Stimulated activated CD8-positive, alpha-beta memory T cell treated with anti-CD3 and anti-CD28 coated beads, Interleukin-7, amount 100 ng/mL, for 24 hours (primary cell): ENCODE results near the gene DCUN1D5.

Experiments used
- DNase-seq: peaks from one replicate; pipeline ENCODE4 v3.0.0-alpha.2; 2020; ENCODE audit warnings: low read depth

DCUN1D5 gene

DNA sequence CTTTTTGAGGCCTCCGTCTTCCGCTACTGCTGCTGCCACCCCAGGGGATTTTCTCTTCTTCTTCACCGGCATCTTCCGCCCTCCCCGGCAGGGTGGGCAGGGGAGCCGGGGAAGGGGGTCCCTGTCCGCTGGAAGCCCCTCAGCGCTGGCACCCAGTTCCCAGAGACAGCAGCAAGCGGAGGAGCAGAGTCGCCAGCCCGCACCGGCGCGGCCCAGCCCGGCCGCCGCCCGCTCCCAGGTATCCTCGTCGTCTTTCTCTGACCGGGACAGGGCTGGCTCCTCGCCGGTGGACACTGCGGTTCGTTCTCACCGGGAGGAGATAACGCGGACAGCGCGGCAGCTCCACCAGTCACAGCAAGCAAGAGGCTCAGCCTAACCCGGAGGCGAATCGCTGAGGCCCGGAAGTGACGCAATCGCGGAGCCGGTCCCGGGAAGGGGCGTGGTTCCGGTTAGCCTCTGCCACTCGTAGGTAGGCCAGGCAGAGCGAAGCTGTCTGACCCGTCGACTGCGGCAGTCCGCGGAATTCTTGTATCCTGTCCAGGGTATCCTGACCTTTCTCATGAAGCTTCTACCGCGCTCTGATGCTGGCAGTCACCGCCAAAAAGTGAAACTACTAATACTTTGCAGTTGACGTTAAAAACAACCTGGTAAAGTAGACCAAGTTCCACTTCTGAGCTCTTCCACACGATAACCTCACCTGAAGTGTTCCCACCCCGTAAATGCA, at the start of gene DCUN1D5:
Gene DCUN1D5, minus strand, starts transcription at position 360 of the 724 bp plus-strand sequence. Its CDS starts 288 bp downstream, at position 72.
- peak; percentile 91 for DNase-seq

DNA sequence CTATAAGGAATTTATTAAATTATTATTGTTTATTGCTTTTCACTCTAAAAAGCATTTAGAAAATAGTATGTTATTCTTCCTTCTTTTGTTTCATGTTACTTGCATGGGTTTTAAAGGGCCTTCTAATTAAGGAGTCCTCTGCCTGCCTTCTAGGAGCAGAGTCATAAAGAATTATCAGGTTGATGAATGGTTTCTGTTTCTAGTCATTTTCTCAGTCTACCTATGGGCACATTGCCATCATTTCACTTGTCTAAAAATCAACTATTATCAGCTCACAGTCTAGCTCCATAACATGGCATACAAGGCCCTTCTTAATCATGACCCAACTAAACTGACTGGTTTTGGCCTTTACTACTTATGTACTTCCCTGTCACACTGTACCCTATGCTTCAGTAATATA, 33.5 kb upstream of the DCUN1D5 start:
- DNase-seq: no peak

DNA sequence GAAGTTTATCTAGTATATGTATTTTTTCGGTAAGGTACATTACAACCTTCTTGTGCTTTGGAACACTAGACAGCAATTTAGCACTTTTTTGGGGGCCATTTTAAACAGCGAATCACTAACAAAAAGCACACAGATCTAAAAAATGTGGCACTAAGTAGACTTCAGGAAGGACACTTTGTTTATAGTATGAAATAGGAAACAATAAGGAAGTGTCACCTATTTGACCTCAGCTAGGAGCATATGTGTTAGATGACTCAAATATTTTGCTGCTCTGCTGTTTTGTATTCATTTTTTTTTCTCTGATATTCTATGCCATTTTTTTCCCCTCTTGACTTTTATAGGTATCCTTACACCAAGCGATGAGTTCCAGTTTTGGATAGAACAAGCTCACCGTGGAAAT, 22.9 kb upstream of the DCUN1D5 start:
- no peak for DNase-seq

DNA sequence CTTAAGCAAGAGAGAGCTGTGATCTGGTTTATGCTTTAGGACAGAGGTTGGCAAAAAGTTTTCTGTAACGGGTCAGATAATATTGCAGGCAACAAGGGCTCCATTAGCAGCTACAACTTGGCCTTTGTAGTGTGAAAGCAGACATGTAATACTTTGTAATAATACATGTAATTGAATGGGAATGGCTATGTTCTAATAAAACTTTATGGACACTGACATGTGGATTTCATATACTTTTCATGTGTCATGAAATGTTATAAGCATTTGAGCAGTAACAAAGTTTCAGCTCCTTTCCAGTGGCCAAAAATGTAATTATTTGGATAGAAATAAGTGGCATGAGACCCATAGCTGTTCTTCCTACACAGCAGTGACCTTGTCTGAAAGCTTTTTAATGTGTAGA, 20.4 kb upstream of the DCUN1D5 start:
- no peak for DNase-seq

DNA sequence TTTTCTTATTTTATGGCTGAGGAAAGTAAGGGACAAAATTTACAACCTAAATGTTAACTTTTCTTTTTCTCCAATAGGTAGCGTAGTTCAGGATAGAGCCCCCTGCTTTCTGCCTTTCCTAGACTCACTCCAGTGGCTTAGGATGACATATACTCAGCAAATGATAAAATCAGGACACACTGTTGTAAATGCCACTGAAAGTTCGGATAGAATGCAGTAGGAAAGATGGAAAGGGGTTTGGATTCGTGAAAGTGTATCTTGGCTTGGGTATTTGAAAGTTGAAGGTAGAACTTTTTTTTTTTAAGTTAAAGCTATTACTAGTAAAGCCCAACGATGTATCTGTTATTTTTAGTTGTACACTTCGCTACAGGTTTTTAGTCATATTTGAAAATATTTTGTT, 19.4 kb upstream of the DCUN1D5 start:
- no peak for DNase-seq

DNA sequence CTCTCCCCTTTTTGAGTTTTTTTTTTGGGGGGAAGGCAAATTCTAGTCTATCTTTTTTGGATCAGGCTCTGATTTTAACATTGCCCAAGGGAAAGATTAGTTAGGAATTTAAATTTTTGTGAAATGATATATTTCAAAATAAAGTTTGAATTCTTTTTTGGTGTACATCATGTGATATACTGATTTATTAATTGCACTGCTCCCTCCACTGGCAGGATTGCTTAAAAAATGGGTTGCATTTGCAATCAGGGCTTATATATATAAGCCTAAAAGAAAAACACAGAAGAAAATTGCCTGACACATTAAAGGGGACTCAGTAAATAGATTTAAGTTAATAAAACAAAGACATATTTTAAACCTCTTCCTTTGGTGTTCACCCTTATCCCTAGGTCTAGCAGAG, 18.4 kb upstream of the DCUN1D5 start:
- DNase-seq: no peak

DNA sequence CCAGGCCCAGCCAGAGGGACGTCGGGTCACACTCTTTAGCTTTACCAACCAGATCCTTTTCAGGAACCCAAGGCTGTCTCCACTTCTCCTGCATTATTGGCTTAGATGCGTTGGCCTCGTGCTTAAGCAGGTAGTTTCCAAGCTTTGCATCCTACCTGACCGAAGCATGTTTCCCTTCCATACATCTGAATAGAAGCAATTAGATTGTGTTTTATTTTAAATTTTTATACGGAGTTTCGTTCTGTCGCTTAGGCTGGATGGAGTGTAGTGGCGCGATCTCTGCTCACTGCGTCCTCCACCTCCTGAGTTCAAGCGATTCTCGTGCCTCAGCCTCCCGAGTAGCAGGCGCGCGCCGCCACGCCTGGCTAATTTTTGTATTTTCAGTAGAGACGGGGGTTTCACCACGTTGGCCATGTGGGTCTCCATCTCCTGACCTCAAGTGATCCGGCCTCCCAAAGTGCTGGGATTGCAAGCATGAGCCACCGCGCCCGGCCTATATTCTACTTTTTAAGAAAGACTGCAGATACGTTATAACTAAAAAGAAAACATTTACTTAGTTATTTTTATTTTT, 17.9 kb upstream of the DCUN1D5 start:
- no peak for DNase-seq

DNA sequence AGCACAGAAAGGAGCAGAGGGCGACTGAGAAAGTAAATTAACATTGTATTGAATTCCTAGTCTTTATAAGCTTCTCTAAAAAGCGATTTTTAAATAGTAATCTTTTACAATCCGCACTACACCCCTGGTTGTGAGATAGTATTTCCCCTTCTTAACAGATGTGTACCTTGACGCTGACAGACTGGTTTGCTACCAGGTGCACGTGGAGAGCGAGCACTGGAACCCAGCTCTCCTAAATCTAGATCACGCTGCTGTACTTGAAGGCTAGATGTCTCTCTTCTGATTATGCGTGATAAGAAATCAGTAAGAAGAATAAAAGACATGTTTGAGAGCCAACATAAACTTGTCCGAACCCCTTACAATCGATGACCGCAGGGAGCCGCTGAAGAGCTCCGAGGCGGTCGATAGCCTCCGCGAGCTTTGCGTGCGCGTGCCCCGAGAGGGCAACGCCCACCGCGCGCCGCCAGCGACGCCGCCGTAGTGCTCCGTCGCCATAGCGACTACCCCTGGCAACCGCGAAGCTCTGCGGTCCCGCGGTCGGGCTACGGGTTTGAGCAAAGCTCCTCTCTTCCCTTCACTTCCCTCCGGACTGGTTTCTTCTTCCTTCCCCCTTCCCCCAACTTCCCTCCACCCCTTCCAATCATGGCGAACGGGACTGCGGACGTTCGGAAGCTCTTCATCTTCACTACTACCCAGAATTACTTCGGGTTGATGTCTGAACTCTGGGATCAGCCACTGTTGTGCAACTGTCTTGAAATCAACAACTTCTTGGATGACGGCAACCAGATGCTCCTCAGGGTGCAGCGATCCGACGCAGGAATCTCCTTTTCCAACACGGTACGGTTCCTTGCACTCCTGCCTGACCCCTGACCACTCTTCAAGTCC, 17.2 kb upstream of the DCUN1D5 start, which contains the start of gene DYNC2H1:
Gene DYNC2H1, plus strand, starts transcription at position 494 of the 885 bp plus-strand sequence. Its CDS starts 149 bp downstream, at position 643.
- peak; percentile 67 for DNase-seq

DNA sequence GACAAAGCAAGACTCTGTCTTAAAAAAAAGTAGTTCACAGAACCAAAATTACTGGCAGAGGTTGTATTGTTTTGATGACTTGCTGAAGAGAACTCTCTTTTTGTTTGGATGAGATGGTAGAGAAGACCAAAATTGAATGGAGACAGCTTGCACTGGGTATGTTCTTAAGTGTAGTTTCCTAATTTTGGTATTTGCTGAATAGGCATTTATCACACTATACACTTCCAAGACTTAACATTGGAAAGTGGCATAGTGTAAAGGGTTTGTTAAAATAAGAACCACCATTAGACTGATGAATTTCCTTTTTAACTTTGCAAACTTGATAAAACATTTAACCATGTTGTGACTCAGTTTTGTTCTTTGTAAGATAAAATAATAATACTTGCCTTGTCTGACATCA, 5.3 kb upstream of the DCUN1D5 start:
- DNase-seq: no peak

DNA sequence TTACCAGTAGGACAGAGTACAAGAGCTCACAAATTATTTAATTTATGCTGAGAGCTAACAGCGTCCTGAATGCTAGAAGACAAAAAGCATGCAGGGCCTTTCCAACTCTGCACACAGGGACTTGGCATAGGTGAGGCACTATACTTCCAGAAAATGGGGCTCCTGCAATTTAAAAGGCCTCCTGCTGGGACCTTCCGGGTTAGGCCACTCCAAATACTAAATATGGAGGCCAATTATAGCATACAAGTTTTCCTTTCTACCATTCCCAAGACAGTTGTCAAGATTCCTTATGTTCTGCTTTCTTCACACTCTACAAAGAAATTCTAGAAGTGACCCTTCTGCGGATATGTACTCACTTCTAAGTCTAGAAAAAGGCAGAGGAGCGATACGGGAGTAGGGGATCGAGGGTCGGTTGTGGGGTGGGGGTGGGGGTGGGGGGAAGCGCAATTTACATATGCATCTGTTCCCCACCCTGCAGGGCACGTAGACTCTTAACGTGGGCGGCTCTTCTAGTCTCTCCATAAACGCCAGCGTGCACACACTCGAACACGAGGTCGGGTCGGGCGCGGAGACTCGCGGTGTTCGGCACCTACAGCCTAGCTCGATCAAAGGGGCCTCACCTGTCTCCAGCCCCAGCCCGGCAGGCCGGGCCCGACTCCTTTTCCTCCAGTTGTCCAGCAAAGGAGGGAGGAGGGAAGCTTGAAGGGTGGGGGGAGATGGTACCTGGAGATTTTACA, 728 bp downstream of the DCUN1D5 start:
- DNase-seq: peak; percentile 17

DNA sequence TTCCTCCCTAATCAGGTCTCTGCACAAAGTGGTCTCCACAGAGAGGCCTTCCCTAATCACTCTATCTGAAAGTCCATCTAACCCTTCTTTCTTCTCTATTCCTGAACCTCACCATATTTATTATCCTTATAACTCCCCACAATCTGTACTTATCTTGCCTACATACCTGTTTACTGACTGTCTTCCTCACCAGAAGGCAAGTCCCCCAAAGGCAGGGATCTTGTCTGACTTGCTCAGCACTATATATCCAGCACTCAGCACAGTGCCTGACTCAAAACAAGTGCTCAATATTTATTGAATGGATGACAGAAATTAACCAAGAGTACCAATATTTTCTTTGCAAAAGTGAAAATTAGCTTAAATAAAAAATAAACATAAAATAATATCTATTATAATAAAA, 5.5 kb downstream of the DCUN1D5 start:
- no peak for DNase-seq

DNA sequence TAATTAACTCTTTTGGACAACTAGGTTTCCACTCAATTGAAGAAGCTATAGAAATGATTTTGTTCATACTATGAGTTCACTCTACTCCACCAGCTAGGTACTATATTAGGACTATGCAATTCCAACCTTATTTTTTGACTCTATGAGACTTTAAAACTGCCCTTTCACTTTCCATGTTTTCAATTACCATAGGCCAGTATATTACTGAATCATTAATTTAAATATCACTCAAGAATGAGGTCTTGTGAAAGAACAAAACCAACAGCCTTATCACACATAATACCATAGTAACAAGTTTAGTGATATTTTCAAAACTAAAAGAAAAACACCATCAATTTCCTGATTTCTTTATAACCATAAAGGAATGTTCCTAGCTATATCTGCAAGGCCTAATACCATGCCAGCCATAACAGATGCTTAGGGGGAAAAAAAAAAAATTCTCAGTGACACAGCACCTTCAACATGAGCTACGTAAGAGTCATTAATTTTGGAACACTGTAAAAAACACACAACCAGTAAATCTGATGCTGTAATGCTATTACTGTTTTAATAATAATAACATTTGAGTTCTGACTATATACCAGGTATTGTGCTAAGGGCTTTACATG, 6.1 kb downstream of the DCUN1D5 start:
- DNase-seq: no peak

DNA sequence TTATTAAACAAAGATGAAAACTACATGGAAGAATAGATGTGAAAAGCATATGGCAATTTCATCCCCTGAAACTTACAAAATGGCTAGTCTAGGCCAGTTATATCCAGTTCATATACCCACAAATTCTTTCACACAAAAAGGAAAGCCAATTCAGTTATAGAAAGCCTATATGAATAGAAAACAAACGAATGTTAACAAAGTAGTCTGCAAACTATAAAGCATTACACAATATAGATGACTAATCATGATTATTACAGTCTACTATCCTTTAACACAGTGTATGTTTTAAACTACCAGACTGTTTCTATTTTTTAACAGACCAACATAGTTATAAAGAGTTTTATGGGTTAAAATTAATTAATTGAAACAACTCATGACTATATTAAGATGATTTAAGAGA, 12.1 kb downstream of the DCUN1D5 start:
- DNase-seq: no peak

DNA sequence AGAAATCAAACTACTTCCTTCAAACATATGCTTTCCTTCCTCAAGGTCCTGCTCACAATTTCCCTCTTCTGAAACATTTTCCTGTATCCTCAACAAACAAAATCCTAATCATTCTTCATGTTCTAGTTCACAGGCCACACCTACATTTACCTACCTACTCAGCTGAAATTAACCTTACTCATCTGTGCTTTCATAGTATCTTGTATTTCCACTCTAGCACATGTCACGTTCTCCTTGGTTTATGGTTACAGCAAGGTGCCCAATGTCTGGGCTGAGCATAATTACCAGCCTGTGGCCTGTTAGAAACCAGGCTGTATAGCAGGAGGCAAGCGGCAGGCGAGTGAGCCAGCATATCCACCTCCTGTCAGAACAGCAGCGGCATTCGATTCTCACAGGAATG, 13.2 kb downstream of the DCUN1D5 start:
- DNase-seq: no peak

DNA sequence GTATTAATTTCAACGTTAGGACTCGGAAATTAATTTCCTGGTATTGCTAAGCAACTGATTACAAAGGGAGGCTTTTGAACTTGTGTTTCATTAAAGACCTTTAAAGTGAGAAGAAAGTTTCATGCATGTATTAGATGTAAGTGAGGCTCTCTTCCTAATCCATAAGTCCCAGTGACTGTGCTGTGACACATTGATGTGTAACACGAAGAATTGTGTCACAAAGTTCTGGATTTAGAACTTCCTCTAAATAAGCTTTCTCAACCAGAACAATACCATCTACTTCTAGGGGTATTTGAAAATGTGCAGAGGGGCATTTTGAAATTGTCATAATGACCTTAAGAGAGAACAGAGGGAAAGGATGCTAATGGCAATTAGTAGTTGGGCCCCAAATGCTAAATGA, 14.4 kb downstream of the DCUN1D5 start:
- DNase-seq: no peak

DNA sequence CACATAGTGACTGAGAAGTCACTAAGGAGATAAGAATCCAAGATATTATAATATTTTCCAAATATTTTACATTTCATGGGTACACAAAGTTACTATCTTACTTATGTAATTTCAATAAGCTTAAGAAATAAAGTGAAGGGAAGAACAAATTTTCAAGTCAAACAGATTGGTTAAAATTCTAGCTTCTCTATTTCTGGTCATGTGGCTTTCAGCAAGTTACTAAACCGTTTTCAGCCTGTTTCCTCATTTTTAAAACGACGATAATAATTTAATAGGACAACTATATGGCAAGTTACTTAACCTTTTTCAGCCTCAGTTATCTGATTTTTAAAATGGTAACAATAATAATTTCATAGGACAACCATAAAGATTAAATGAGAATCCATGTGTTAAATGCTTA, 15.6 kb downstream of the DCUN1D5 start:
- no peak for DNase-seq

DNA sequence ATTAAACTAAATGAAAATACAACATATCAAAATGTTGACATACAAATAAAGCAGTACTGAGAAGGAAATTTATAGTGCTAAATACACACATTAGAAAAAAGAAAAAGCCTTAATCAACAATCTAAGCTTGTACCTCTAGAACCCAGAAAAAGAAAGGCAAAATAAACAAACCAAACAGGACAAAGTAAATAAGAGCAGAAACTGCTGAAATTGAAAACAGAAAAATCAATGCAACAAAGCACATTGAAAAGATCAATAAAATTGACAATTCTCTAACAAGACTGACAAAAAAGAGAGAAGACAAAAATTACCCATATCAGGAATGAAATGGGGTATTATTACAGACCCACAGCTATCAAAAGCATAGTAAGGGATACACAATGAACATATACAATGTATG, 21.0 kb downstream of the DCUN1D5 start:
- no peak for DNase-seq

DNA sequence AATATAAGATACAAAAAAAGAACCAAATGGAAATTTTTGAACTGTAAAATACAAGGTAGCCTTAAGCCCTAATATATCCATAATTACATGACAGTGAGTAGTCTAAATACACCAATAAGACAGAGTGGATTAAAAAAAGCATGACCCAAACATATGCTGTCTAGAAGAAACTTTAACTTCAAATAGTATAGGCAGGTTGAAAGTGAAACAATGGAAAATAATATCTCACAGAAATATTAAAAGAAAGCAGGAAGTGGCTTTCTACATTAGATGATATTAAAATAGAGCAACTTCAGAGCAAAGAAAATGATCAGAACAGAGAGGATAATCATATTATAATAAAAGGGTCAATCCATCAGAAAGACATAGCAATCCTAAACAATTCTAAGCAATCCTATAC, 21.8 kb downstream of the DCUN1D5 start:
- DNase-seq: no peak

DNA sequence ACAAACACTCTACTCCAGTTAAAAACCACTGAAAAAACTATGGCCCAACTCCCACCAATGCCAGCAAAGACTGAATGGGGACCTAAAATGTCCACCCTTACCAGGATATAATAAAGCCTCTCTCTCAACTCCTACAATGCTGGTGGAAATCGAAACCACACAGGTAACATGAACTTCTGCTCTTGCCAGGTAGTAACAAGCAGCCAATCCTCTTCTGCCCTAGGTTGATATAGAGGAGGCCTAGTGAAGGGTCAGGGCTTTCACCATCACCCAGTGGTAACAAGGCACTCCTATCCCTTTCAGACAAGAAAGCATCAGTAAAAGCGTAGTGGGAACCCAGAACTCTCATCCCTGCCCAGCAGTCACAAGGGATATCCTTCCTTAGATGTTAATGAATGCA, 22.6 kb downstream of the DCUN1D5 start:
- DNase-seq: no peak

DNA sequence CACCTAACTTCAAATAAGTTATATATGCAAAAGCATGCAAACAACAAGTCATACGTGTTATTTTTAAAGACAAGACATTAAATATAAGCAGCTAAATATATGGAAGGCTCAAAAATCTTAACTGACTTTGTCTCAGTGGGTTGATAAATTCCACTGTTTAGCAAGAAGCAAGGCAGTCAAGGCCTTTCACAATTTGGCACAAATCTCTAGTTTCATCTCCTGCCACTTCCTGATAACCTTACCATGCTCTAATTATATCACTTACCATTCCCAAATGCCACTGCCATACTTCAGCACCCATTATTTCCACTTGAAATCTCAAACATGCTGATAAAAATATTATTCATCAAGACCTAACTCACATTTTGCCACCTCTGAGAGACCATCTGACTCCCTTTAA, 24.8 kb downstream of the DCUN1D5 start:
- no peak for DNase-seq

DNA sequence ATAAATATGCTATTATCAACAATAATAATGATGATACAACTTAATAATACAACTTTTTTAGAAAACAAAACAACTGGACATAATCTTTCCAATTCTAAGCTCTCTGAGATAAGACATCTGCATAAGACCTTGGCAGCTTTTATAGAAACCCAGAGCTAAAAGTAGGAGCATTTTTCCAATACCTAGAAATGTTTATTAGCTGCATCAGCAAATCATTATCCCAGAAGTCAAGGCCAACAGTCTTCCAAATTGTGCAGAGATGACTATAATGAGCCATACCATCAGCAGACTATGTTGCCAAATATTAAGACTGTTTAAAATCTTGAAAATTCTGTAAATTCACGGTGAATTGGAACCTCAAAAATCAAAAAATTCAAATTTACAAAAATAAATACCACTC, 30.3 kb downstream of the DCUN1D5 start:
- no peak for DNase-seq
